CD4-positive, alpha-beta T cell (primary cell): Measurements from ENCODE around the gene GOLPH3. TPM values are rescaled to one million over a fixed set of nuclear protein-coding genes. Genes with fewer than 3 reads are reported as not detected.
A peak's percentile ranks its signal among the peaks of the same experiment; 100 is the strongest.
"Not testable (repeated sequence)": the region's sequence is repeated elsewhere in the genome, so short reads cannot be mapped to it uniquely, and the experiment has no call there.

Source experiments
- ATAC-seq: fragments of 200-7000 bp; cut with Tn5 transposase; one replicate; pipeline ENCODE4 v1.10.0; 2022; ENCODE audit warnings: mild to moderate bottlenecking; ENCODE audit not compliant: poor library complexity
- CTCF ChIA-PET: fragments of 350-600 bp; sonication (Branson Sonifier 250); formaldehyde crosslinking; loops from one replicate; lab custom pipeline; 2021; ENCODE audit warnings: antibody characterized with exemption, inconsistent platforms; lab: Charles Lee
- POLR2A ChIA-PET: fragments of 350-600 bp; sonication (Branson Sonifier 250); formaldehyde crosslinking; loops from one replicate; lab custom pipeline; 2021; ENCODE audit warnings: antibody characterized with exemption, inconsistent platforms; lab: Charles Lee
- DNase-seq, 14 experiments: peaks; one replicate each; pipeline ENCODE4 v3.0.0-alpha.2; 2013 to 2020; ENCODE audit warnings: mixed read lengths in 2 of 14
- H3K27ac ChIP-seq, 2 donors: one replicate each; pipeline versions ENCODE4 v1.5.1 to v1.7.0; 2013; ENCODE audit warnings: low read length in 2 of 2, low read depth in 1 of 2, mild to moderate bottlenecking in 1 of 2
- H3K27me3 ChIP-seq, 2 experiments: 1 replicate in 1 of 2; 2 replicates in 1 of 2; pipeline versions ENCODE4 v1.6.1 to v1.7.0; 2013; ENCODE audit warnings: low read length in 2 of 2, control low read depth in 1 of 2, mild to moderate bottlenecking in 1 of 2, moderate library complexity in 1 of 2; ENCODE audit not compliant: insufficient read depth in 2 of 2, control insufficient read depth in 1 of 2
- H3K36me3 ChIP-seq: one replicate; pipeline ENCODE4 v1.6.1; 2013; ENCODE audit warnings: low read length, control low read depth; ENCODE audit not compliant: insufficient read depth
- H3K4me1 ChIP-seq: one replicate; pipeline ENCODE4 v1.6.1; 2013; ENCODE audit warnings: low read length, control low read depth; ENCODE audit not compliant: insufficient read depth
- H3K4me3 ChIP-seq: one replicate; pipeline ENCODE4 v1.5.1; 2013; ENCODE audit warnings: mild to moderate bottlenecking, low read length, moderate library complexity
- H3K9me3 ChIP-seq, 2 experiments: 1 replicate in 1 of 2; 2 replicates in 1 of 2; pipeline versions ENCODE4 v1.6.1 to v1.7.0; 2013; ENCODE audit warnings: low read length in 2 of 2, mild to moderate bottlenecking in 2 of 2, control low read depth in 1 of 2, moderate library complexity in 1 of 2; ENCODE audit not compliant: control insufficient read depth in 1 of 2, insufficient read depth in 1 of 2
- H3K27ac Mint-ChIP-seq: one replicate; pipeline ENCODE4 v1.8.0; 2020; ENCODE audit warnings: mixed read lengths
- H3K27me3 Mint-ChIP-seq: one replicate; pipeline ENCODE4 v1.8.0; 2021; ENCODE audit warnings: mixed read lengths
- H3K36me3 Mint-ChIP-seq: one replicate; pipeline ENCODE4 v1.8.0; 2021; ENCODE audit warnings: low read depth, mixed read lengths
- H3K4me1 Mint-ChIP-seq: one replicate; pipeline ENCODE4 v1.8.0; 2021; ENCODE audit warnings: low read depth, mixed read lengths
- H3K4me3 Mint-ChIP-seq: one replicate; pipeline ENCODE4 v1.8.0; 2020; ENCODE audit warnings: mild to moderate bottlenecking, mixed read lengths
- H3K9me3 Mint-ChIP-seq: one replicate; pipeline ENCODE4 v1.8.0; 2020; ENCODE audit warnings: mixed read lengths
- CTCF ChIP-seq: fragments of 200-600 bp; IDR thresholded peaks from one replicate; pipeline ENCODE4 v1.8.0; 2022; ENCODE audit warnings: antibody characterized with exemption, mild to moderate bottlenecking
- intact Hi-C, 2 experiments: fragments of 100-400 bp; cut with DNase I in 1 of 2; cut with micrococcal nuclease in 1 of 2; formaldehyde crosslinking; loops; one replicate each; pipeline versions ENCODE4 v1.15.1 to v1.9.0; 2023 to 2025; cut with DNase I, micrococcal nuclease
- total RNA-seq, 174 experiments: library from RNA in 2 of 174; stranded (reverse) in 2 of 174; gene quantifications; one replicate each; pipeline ENCODE4 v1.2.3 and lab custom pipeline; 2021 to 2026

GOLPH3 gene
- total RNA-seq, 2 experiments from 2014 or later: 52.0 to 55.4 TPM

- no peak for TF ChIP-seq CTCF
- DNase-seq (no peak), ATAC-seq (no peak)
- peaks cover 5% of the 10 kb centered on the region for H3K4me1 ChIP-seq
- Mint-ChIP-seq H3K9me3 (no peaks in the 10 kb centered on the region), H3K27ac (peak overlapping the region; percentile 69), H3K36me3 (no peaks in the 10 kb centered on the region), H3K4me1 (peaks cover 8% of the 10 kb centered on the region), H3K27me3 (no peaks in the 10 kb centered on the region), H3K4me3 (no peak overlapping the region)
- no peaks in the 10 kb centered on the region for H3K36me3 ChIP-seq
- POLR2A ChIA-PET: interaction anchor here (2.6 kb wide), 1 partner anchor 36 kb away, joined by 7 read pairs; the partner anchor contains the start of gene GOLPH3
- H3K27me3 ChIP-seq: peaks cover 0 to 2% of the 10 kb centered on the region in 2 experiments
- intact Hi-C loops: no loop called here
- no peaks in the 10 kb centered on the region for H3K9me3 ChIP-seq
- no peak overlapping the region for H3K4me3 ChIP-seq
- H3K27ac ChIP-seq: no peak overlapping the region
- CTCF ChIA-PET: no interaction called here
Measured at GRCh38 chr5:32210151-32210550, 36.0 kb upstream of the GOLPH3 start.

- POLR2A ChIA-PET, intact Hi-C loops, H3K27ac ChIP-seq, CTCF ChIA-PET, H3K36me3 ChIP-seq, H3K27me3 Mint-ChIP-seq, H3K4me1 Mint-ChIP-seq, H3K9me3 ChIP-seq, H3K27me3 ChIP-seq, H3K9me3 Mint-ChIP-seq, DNase-seq, H3K4me1 ChIP-seq, H3K27ac Mint-ChIP-seq, H3K4me3 ChIP-seq, H3K4me3 Mint-ChIP-seq, H3K36me3 Mint-ChIP-seq, ATAC-seq: not testable (repeated sequence)
Measured at GRCh38 chr5:32208837-32209236, 34.7 kb upstream of the GOLPH3 start.

GRCh38 chr5:32207355-32207634 lies 33.2 kb upstream of the GOLPH3 start:
- H3K27ac ChIP-seq: no peak overlapping the region
- H3K4me1 ChIP-seq: peaks cover 5% of the 10 kb centered on the region
- H3K9me3 Mint-ChIP-seq: no peaks in the 10 kb centered on the region

More at GRCh38 chr5:32207355-32207634, 33.2 kb upstream of the GOLPH3 start:
- Mint-ChIP-seq H3K4me3 (no peak overlapping the region), H3K27ac (no peak overlapping the region), H3K4me1 (peaks cover 8% of the 10 kb centered on the region), H3K27me3 (no peaks in the 10 kb centered on the region), H3K36me3 (no peaks in the 10 kb centered on the region)
- DNase-seq (peak in 3 of 14 experiments; percentile 1 to 26 (median 7)), ATAC-seq (no peak)
- H3K36me3 ChIP-seq: no peaks in the 10 kb centered on the region
- intact Hi-C loops: no loop called here
- H3K4me3 ChIP-seq: no peak overlapping the region
- TF ChIP-seq CTCF: no peak
- ChIA-PET CTCF (no interaction called here), POLR2A (no interaction called here)
- peaks cover 0 to 2% of the 10 kb centered on the region in 2 experiments for H3K27me3 ChIP-seq
- no peaks in the 10 kb centered on the region for H3K9me3 ChIP-seq
